Adrenal gland (tissue), 12 donors: ENCODE results near the gene OR10A6. TPM values are rescaled to one million over a fixed set of nuclear protein-coding genes. Genes with fewer than 3 reads are reported as not detected.

Experiments
- DNase-seq, 7 donors: peaks; one replicate each; pipeline ENCODE4 v3.0.0-alpha.2; 2019 to 2020
- H3K27ac ChIP-seq, 5 donors: fragments of 200-600 bp; sonication (generic) in 4 of 5; 1 replicate in 3 of 5; 2 replicates in 2 of 5; pipeline versions ENCODE4 v1.5.1 to v1.8.0; 2016 to 2020; ENCODE audit warnings: mild to moderate bottlenecking in 1 of 5
- H3K27me3 ChIP-seq: fragments of 200-600 bp; 2 replicates; pipeline ENCODE4 v1.8.0; 2021
- H3K36me3 ChIP-seq, 2 donors: fragments of 200-600 bp; replicated peaks in 1 of 2; 1 replicate in 1 of 2; 2 replicates in 1 of 2; pipeline versions ENCODE4 v1.5.1 to v1.8.0; 2018 to 2022
- H3K4me1 ChIP-seq, 2 donors: fragments of 200-600 bp; replicated peaks in 1 of 2; 1 replicate in 1 of 2; 2 replicates in 1 of 2; pipeline versions ENCODE4 v1.5.1 to v1.8.0; 2018 to 2021
- H3K4me3 ChIP-seq, 4 donors: fragments of 200-600 bp; sonication (generic) in 3 of 4; one replicate each; pipeline ENCODE4 v1.5.1; 2016 to 2018
- H3K9me3 ChIP-seq, 3 donors: fragments of 200-600 bp; sonication (generic) in 1 of 3; replicated peaks in 1 of 3; 1 replicate in 2 of 3; 2 replicates in 1 of 3; pipeline versions ENCODE4 v1.5.1 to v1.8.0; 2016 to 2021
- CTCF ChIP-seq, 6 experiments: fragments of 450-650 bp in 4 of 6; fragments of 200-600 bp in 2 of 6; sonication (generic) in 1 of 6; IDR thresholded peaks; 1 replicate in 5 of 6; 2 replicates in 1 of 6; pipeline versions ENCODE4 v1.5.1 to v1.8.0; 2016 to 2021; ENCODE audit warnings: antibody characterized with exemption in 6 of 6, mild to moderate bottlenecking in 2 of 6, moderate library complexity in 1 of 6
- POLR2A ChIP-seq, 2 donors: fragments of 450-650 bp; IDR thresholded peaks; one replicate each; pipeline ENCODE4 v1.6.1; 2017; ENCODE audit warnings: antibody characterized with exemption in 2 of 2, mild to moderate bottlenecking in 2 of 2, moderate library complexity in 1 of 2
- WGBS, 4 donors: extraction: QIAGEN DNeasy Blood & Tissue Kit in 2 of 4; methylation state at CpG; one replicate each; pipeline versions ENCODE4 v1.1.5 to v1.1.7; 2013 to 2017; 5-methylcytosine and 5-hydroxymethylcytosine counted together
- intact Hi-C, 2 donors: fragments of 100-400 bp; cut with DNase I; formaldehyde crosslinking; loops; one replicate each; pipeline versions ENCODE4 v1.14.1 to v1.15.0; 2022 to 2023
- polyA plus RNA-seq, 3 donors: library from polyadenylated mRNA; stranded (reverse); fragments of 200-250 nt in 2 of 3; fragments of 350-450 nt in 1 of 3; fragmentation: Illumina TruSeq in 1 of 3; extraction: RNeasy Lipid Tissue Mini Kit (QIAGEN cat#74804) in 1 of 3; gene quantifications; one replicate each; pipeline ENCODE4 v1.2.3, GENCODE V29; 2013 to 2014
- total RNA-seq, 9 donors: library from RNA; depleted of rRNA in 4 of 9; stranded (reverse); fragments of >200 nt in 4 of 9; fragments of 120-200 nt in 1 of 9; fragmentation: NEBNext Ultra II Directional in 1 of 9; extraction: Animal tissue kit (Norgen Biotek cat#: 25700) in 1 of 9; gene quantifications; one replicate each; pipeline versions ENCODE4 v1.1.0 to v1.2.4, GENCODE V29; 2013 to 2023
- donor health status: healthy with polysubstance abuse.
- donor health status: Bipolar disorder and iron deficiency.
- donor health status: DM: yes; HTN: yes; CAD: no.
- donor health status: DM: no; HTN: no; CAD: no.
- donor health status: DM: no; HTN: no; CAD: no.
- donor health status: DM: yes; HTN: yes; CAD: no.

The OR10A6 gene
- total and polyA plus RNA-seq, 12 donors = not detected

- H3K27ac ChIP-seq = no peak overlapping the region
- no peak overlapping the region for H3K4me3 ChIP-seq
- H3K9me3 ChIP-seq = no peaks in the 10 kb centered on the region
- H3K27me3 ChIP-seq = no peaks in the 10 kb centered on the region
- intact Hi-C loops = no loop called here
- 51 to 63% (median 53%) methylated on average over 3 of the region's 3 CpGs for WGBS, 4 donors
- H3K36me3 ChIP-seq = no peaks in the 10 kb centered on the region
- no peaks in the 10 kb centered on the region for H3K4me1 ChIP-seq
- no peak for DNase-seq
- no peak for TF ChIP-seq CTCF (IDR thresholded peaks at IDR 0.05)
- no peak for TF ChIP-seq POLR2A (IDR thresholded peaks at IDR 0.05)
Observed at GRCh38 chr11:7904917-7905316, 26.2 kb downstream of the OR10A6 start.

- WGBS, 4 donors = 10 to 43% (median 16%) methylated on average over 2 of the region's 2 CpGs
- H3K27ac ChIP-seq = no peak overlapping the region
Observed at GRCh38 chr11:7903940-7904339, 27.1 kb downstream of the OR10A6 start.

GRCh38 chr11:7901319-7901854 lies 29.7 kb downstream of the OR10A6 start:
- no peak for TF ChIP-seq POLR2A (IDR thresholded peaks at IDR 0.05)
- no peaks in the 10 kb centered on the region for H3K4me1 ChIP-seq
- no peak for DNase-seq
- no peaks in the 10 kb centered on the region for H3K27me3 ChIP-seq
- H3K4me3 ChIP-seq = no peak overlapping the region
- WGBS, 4 donors = 41 to 58% (median 54%) methylated on average over 3 of the region's 3 CpGs
- intact Hi-C loops = no loop called here
- H3K9me3 ChIP-seq = no peaks in the 10 kb centered on the region
- no peaks in the 10 kb centered on the region for H3K36me3 ChIP-seq
- no peak overlapping the region for H3K27ac ChIP-seq

More at GRCh38 chr11:7903940-7904339, 27.1 kb downstream of the OR10A6 start:
- Histone ChIP-seq H3K36me3 (no peaks in the 10 kb centered on the region), H3K9me3 (no peaks in the 10 kb centered on the region), H3K27me3 (no peaks in the 10 kb centered on the region), H3K4me1 (no peaks in the 10 kb centered on the region), H3K4me3 (no peak overlapping the region)
- intact Hi-C loops = no loop called here
- DNase-seq = no peak
- TF ChIP-seq POLR2A (IDR thresholded peaks at IDR 0.05) = no peak
- no peak for TF ChIP-seq CTCF (IDR thresholded peaks at IDR 0.05)

GRCh38 chr11:7900686-7901085 lies 30.4 kb downstream of the OR10A6 start:
- Histone ChIP-seq H3K9me3 (no peaks in the 10 kb centered on the region), H3K36me3 (no peaks in the 10 kb centered on the region), H3K4me1 (no peaks in the 10 kb centered on the region), H3K27ac (no peak overlapping the region), H3K4me3 (no peak overlapping the region), H3K27me3 (no peaks in the 10 kb centered on the region)
- DNase-seq = no peak
- TF ChIP-seq CTCF (IDR thresholded peaks at IDR 0.05) = no peak
- no peak for TF ChIP-seq POLR2A (IDR thresholded peaks at IDR 0.05)
- intact Hi-C loops = no loop called here
- 77 to 92% (median 81%) methylated on average over 4 of the region's 4 CpGs for WGBS, 4 donors

GRCh38 chr11:7899418-7899817 lies 31.6 kb downstream of the OR10A6 start:
- TF ChIP-seq POLR2A (IDR thresholded peaks at IDR 0.05) (no peak), CTCF (IDR thresholded peaks at IDR 0.05) (no peak)
- Histone ChIP-seq H3K36me3 (no peaks in the 10 kb centered on the region), H3K27me3 (no peaks in the 10 kb centered on the region), H3K4me1 (no peaks in the 10 kb centered on the region), H3K4me3 (no peak overlapping the region), H3K27ac (no peak overlapping the region), H3K9me3 (no peaks in the 10 kb centered on the region)
- 61 to 66% (median 64%) methylated on average over 4 of the region's 4 CpGs for WGBS, 4 donors
- intact Hi-C loops = no loop called here
- no peak for DNase-seq
